Inflammatory macrophage (primary cell): ENCODE data around the gene KREMEN1.

Experiments
- DNase-seq, 2 donors: peaks; one replicate each; pipeline ENCODE4 v3.0.0-alpha.2; 2020 to 2022

The KREMEN1 gene

GRCh38 chr22:29194184-29194583 is 121.3 kb downstream of the KREMEN1 start:
- no peak for DNase-seq

DNA sequence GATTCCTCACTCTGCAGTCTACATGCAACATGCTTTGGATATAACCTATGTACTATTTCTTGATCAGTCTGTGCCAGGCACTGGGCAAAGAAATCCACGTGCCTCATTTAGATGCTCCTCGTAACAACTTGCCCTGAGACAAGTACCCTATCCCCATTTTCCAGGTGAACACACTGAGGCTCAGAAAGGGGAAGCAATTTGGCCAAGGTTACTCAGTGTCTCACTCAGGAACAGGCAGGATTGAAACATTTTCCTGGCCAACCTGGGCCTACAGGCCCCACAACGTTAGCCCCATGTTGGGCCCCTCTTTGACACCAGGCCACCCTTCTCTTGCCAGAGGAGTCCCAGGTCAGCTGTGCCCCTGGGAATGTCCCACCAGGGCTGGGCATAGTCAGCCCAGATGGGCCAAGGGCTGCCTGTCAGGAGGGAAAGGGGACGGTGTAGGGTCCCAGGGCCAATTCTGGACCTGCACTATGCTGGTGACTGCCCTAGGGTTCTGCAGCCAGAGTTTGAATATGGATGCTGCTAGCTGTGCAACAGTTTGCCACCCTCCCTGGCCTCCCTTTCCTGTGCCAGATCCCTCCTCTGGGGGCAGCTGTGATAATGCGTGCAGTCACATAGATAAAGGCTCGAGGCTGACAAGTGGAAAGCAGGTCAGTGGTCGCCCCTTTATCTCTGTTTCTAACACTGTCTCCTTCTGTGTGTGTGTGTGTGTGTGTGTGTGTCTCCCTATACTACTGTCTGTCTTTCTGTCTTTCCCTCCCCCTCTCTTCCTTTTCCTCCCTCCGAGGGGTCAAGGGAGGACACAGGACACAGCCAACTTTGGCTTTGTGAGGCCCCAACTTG is 122.5 kb downstream of the KREMEN1 start:
- DNase-seq = no peak

DNA sequence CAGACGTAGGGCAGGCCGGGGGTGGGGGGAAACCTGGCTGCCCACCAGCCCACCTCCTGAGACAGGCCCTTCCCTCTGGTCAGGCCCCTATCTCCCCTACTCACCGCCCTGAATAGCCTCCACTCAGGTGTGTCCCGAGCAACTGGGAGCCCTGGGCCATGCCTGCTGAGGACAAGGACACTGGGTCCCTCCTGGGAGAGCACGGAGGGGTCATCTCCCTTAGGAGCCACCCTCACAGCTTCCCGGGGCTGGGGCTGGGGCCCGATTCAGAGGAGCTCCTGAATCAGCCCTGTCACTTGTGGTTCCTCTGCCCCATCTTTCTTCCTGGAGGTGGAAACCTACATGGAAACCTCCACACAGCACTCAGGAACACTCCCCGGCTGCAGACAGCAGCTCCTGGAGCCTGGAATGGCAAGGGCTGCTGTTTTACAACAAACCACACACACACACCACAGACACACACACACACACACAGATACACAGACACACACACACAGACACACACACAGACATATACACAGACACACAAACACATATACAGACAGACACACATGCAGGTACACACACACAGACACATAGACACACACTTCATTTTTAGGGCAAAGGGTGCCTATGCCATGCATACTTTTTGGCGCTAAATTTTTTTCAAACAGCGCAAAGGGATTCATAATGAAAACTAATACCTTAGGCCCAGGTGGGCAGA is 123.3 kb downstream of the KREMEN1 start:
- no peak for DNase-seq

DNA sequence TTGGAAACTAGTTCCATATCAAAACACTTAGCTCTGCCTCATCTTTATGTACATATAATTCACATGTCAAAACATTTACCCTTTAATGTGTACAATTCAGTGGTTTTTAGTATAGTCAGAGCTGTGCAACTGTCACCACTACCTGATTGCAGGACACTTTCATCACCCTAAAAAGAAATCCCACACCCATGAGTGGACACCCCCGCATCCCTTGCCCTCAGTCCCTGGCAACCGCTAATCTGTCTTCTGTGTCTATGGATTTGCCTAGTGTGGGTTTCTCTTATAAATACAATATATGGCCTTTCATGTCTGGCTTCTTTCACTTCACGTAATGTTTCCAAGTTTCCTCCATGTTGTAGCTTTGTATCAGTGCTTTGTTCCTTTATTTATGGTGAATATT is 124.3 kb downstream of the KREMEN1 start:
- no peak for DNase-seq

GRCh38 chr22:29198240-29198639 is 125.4 kb downstream of the KREMEN1 start:
- DNase-seq = no peak

DNA sequence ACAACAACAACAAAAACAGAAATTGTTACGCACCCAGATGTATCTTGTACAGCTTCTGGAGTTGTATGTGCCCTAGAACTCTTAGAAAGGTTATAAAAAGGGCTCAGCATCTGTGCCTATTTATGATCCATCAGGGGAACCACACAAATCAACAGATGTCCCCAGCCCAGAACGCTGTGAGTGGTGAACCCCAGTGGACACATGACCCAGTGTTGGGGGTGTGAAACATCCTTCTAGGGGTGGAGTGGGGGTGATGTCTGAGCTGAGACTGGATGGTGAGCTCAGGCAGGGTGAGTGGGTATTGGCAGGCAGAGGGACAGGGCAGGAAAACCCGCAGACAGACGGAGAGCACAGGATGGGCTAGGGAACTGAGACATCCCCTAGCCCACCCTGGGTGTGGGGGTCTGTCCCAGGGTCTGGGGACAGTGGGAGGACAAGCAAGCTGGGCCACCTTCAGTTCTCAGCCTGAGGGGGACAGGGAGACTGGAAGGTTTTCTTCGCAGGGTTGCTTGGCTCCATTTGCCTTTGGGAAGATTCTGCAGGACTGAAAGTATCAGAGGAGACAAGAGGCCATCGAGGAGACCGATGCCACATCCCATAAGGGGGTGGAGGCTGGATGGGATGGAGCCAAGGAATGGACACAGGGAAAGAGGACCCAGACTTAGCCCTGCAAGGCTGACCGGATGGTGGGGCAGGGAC is 127.0 kb downstream of the KREMEN1 start:
- DNase-seq = no peak

GRCh38 chr22:29200901-29201300 is 128.1 kb downstream of the KREMEN1 start:
- no peak for DNase-seq

- DNase-seq = no peak
These were observed 128.9 kb downstream of the KREMEN1 start for GRCh38 chr22:29201782-29202181.

DNA sequence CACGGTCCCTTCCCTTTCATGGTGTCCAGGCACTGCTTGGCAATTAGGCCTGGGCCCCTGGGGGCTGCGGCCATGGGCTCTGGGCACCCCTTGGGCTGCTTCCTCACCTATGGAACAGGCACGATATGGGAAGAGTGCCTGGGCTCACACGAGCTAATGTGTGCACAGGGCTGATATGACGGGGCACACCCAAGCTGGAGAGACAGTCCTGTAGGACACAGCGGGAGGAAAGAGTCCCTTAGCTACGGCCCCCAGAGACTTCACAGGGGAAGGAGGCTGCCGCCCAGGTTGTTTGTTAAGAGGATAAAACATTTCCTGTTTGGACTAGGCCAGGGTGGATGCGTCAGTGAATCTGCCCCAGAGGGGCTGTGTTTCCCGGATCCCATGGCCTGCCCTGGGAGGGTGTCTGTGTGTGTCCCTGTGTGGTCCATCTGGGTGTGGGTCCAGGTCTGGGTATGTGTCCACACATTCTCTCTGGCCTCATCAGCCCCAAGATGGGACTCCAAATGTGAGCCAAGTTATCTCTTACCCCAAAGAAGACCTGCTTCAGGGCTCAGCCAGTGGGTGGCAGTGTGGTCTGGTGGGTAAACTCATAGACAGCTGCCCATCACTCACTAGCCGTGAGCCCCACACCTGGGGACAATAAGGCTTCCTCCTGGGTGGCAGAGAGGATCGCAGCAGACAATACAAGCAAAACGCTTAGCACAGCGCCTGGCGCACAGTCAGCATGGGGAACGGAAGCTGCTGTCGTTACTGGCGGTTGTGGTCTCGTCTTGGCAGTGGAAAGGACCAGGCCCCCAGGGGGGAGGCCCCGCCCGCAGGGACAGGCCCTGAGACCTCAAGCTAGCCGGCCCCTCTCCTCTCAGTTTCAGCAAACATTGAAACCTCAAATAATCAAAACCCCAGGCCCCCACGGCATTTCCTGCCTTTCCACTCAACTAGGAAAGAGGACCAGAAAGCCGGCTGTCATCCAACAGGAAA is 129.7 kb downstream of the KREMEN1 start:
- DNase-seq = peak in 1 of 2 donors; percentile 27

DNA sequence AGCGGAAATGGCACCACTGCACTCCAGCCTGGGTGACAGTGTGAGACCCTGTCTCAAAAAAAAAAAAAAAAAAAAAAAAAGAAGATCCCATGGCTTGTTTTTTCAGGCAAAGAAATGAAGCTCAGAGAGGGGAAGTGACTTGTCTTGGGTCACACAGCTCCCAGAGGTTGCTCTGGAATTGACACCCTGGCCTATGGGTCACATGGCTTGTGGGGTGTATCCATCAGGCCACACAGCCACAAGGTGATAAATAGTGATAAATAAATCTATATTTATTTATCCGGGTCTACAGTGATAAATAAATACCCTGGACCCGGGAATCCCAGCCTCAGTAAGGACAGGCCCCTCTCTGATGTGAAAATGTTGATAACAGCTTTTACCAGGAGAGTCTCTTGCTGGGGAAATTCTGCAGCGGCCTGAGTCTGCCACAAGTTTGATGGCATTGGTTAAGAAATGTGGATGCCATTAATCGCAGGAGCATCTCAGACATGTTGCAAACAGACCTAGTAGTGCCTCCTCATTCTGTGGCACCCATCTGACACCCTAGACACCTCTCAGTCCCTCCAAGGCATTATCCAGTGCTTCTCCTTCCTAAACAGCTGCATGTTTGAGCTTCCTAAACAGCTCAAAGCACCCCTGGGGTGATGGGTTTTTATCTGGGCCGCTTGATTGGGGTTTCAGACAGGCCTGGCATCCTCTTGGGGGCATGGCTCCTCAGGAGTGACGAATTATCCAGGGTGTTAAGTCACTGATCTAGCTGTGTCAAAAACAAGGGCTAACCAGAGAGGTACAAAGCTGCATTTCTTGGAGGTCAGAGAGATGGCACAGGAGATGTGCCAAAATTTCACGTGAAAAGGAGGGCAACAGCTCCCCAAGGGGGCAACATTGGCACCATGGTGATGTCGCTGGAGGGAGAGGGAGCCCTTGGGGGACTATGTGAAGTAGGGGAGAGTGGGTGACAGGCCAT is 130.9 kb downstream of the KREMEN1 start:
- no peak for DNase-seq

- no peak for DNase-seq
These were observed 131.8 kb downstream of the KREMEN1 start for GRCh38 chr22:29204455-29205183.

DNA sequence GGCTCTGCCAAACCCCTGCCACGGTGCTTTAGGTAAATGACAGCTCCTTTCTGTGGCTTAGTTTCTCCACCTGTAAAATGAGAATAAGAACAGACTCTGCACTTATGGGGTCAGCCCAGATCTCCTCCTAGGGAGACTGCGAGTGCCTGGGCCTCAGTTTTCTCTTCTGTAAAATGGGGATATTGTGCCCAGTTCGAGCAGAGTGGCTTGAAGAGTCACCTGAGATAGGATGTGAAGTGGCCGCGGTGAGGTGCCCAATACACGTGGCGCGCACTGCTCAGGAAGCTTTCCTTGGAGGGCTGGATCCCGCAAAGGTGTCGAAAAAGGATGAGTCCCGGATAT is 132.4 kb downstream of the KREMEN1 start:
- DNase-seq = no peak

DNA sequence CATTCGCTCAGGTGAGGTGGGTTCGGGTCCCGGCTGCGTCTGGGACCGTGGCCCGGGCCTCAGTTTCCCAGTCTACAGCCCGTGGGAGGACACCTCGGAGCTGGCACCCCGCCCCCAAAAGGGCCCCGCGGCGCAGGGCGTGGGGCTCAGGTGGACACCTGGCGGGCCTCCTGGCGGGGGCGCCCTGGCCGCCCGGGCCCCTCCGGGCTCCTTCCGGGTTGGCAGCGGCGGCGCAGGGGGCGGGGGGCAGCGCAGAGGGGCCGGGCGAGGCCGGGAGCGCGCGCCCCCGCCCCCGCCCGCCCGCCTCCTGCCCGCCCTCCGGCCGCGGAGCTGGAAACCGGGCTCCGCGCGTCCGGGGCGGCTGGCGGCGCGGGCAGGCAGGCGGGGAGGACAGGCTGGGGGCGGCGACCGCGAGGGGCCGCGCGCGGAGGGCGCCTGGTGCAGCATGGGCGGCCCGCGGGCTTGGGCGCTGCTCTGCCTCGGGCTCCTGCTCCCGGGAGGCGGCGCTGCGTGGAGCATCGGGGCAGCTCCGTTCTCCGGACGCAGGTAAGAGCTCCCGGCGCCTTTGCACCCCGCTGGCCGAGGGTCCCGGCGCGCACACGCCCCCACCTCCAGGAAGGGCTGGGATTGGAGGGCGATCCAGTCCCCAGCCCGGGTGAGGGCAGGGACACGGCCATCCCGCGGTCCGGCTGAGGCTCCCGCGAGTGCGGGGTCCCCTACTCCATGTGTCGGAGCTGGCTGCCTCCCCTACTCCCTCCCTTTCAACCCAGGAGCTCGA is 132.9 kb downstream of the KREMEN1 start, which contains the start of gene EMID1:
TSS of gene EMID1 (plus strand) at position 303 of the 778 bp plus-strand sequence. CDS start at position 446, 143 bp downstream.
- DNase-seq = peak in 1 of 2 donors; percentile 21

GRCh38 chr22:29206372-29207242 is 133.8 kb downstream of the KREMEN1 start:
- DNase-seq = no peak

DNA sequence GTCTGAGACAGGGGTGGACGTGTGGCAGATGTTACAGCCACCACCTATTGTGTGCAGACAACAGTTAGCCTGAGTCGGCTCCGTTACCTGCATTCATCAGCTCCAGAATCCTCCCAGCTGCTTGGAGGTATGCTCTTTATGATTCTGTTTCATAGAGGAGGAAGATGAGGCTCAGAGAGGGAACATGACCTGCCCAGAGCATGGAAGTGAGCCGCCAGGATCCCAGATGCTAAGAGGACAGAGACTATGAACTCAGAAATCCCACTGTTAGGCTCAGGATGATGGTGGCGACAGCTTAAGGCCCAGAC is 134.4 kb downstream of the KREMEN1 start:
- no peak for DNase-seq

GRCh38 chr22:29207562-29208501 is 135.0 kb downstream of the KREMEN1 start:
- no peak for DNase-seq

- no peak for DNase-seq
These were observed 135.6 kb downstream of the KREMEN1 start for GRCh38 chr22:29208502-29208862.
